Skeletal muscle cell (primary cell): ENCODE data around the gene ASIC3.
"Not testable (repeated sequence)": the region's sequence is repeated elsewhere in the genome, so short reads cannot be mapped to it uniquely, and the experiment has no call there.

Experiments
- DNase-seq: peaks from one replicate; pipeline ENCODE4 v3.0.0-alpha.2; 2010; ENCODE audit warnings: low read depth
- H3K4me3 ChIP-seq: 2 replicates; pipeline ENCODE4 v1.5.1; 2011; ENCODE audit warnings: low read depth, mild to moderate bottlenecking, control low read depth, low read length, moderate library complexity

ASIC3 gene

GRCh38 chr7:151028948-151029501 is 19.3 kb upstream of the ASIC3 start:
- DNase-seq, result no peak
- peak overlapping the region; percentile 71 for H3K4me3 ChIP-seq

- DNase-seq, result no peak
- no peak overlapping the region for H3K4me3 ChIP-seq
Observed at GRCh38 chr7:151031011-151031410, 17.3 kb upstream of the ASIC3 start.

- H3K4me3 ChIP-seq, result no peak overlapping the region
- DNase-seq, result no peak
Observed at GRCh38 chr7:151032936-151033863, 15.1 kb upstream of the ASIC3 start.

- no peak overlapping the region for H3K4me3 ChIP-seq
- DNase-seq, result no peak
Observed at GRCh38 chr7:151033864-151034249, 14.5 kb upstream of the ASIC3 start.

- DNase-seq, result no peak
- no peak overlapping the region for H3K4me3 ChIP-seq
Observed at GRCh38 chr7:151034312-151035025, 13.9 kb upstream of the ASIC3 start.

- DNase-seq, result no peak
- no peak overlapping the region for H3K4me3 ChIP-seq
Observed at GRCh38 chr7:151035026-151035717, 13.2 kb upstream of the ASIC3 start.

- no peak overlapping the region for H3K4me3 ChIP-seq
- DNase-seq, result no peak
Observed at GRCh38 chr7:151035902-151036301, 12.4 kb upstream of the ASIC3 start.

GRCh38 chr7:151038951-151039849 is 9.1 kb upstream of the ASIC3 start:
- H3K4me3 ChIP-seq, result no peak overlapping the region
- DNase-seq, result peak; percentile 80

- no peak overlapping the region for H3K4me3 ChIP-seq
- DNase-seq, result no peak
Observed at GRCh38 chr7:151039850-151040548, 8.3 kb upstream of the ASIC3 start.

- DNase-seq, result no peak
Observed at GRCh38 chr7:151040616-151041375, 7.5 kb upstream of the ASIC3 start.

GRCh38 chr7:151043449-151043848 is 4.9 kb upstream of the ASIC3 start:
- not testable (repeated sequence) for H3K4me3 ChIP-seq, DNase-seq

More at GRCh38 chr7:151040616-151041375, 7.5 kb upstream of the ASIC3 start:
- no peak overlapping the region for H3K4me3 ChIP-seq

GRCh38 chr7:151043959-151044358 is 4.4 kb upstream of the ASIC3 start:
- H3K4me3 ChIP-seq, result no peak overlapping the region

GRCh38 chr7:151045262-151045661 is 3.1 kb upstream of the ASIC3 start:
- no peak overlapping the region for H3K4me3 ChIP-seq
- DNase-seq, result no peak

More at GRCh38 chr7:151043959-151044358, 4.4 kb upstream of the ASIC3 start:
- DNase-seq, result no peak

GRCh38 chr7:151045967-151046366 is 2.4 kb upstream of the ASIC3 start:
- DNase-seq, result no peak
- H3K4me3 ChIP-seq, result no peak overlapping the region

- no peak overlapping the region for H3K4me3 ChIP-seq
- peak; percentile 49 for DNase-seq
Observed at GRCh38 chr7:151046603-151047573, 1.4 kb upstream of the ASIC3 start.

- no peak overlapping the region for H3K4me3 ChIP-seq
- no peak for DNase-seq
Observed at GRCh38 chr7:151048911-151049463, 656 bp downstream of the ASIC3 start.
